Calu3 (cell line): ENCODE measurements around the gene KRTAP10-11. TPM values are rescaled to one million over a fixed set of nuclear protein-coding genes. Genes with fewer than 3 reads are reported as not detected.
"Not testable (repeated sequence)": the region's sequence is repeated elsewhere in the genome, so short reads cannot be mapped to it uniquely, and the experiment has no call there.

Experiments used
- Bru-seq: library from RNA; stranded (reverse); fragments of 400-500 nt; gene quantifications from one replicate; lab custom pipeline; 2021; lab: Mats Ljungman, UMichigan
- BruChase-seq, 2 experiments: library from RNA; stranded (reverse); fragments of 400-500 nt; gene quantifications; one replicate each; lab custom pipeline; 2021; lab: Mats Ljungman, UMichigan
- BruUV-seq: library from RNA; stranded (reverse); fragments of 400-500 nt; replicated peaks from 2 replicates; lab custom pipeline; 2021; lab: Mats Ljungman, UMichigan
- CTCF ChIA-PET: fragments of 300-600 bp; sonication (Branson Sonifier 250); formaldehyde crosslinking; loops from one replicate; lab custom pipeline; 2022; ENCODE audit warnings: antibody characterized with exemption; lab: Charles Lee
- DNase-seq: peaks from one replicate; pipeline ENCODE4 v3.0.0; 2022
- H3K27ac Mint-ChIP-seq: one replicate; pipeline ENCODE4 v1.8.0; 2022; ENCODE audit warnings: mixed read lengths; ENCODE audit not compliant: unreplicated experiment
- H3K27me3 Mint-ChIP-seq: one replicate; pipeline ENCODE4 v1.8.0; 2022; ENCODE audit warnings: mixed read lengths; ENCODE audit not compliant: unreplicated experiment
- H3K36me3 Mint-ChIP-seq: one replicate; pipeline ENCODE4 v1.8.0; 2022; ENCODE audit warnings: mild to moderate bottlenecking, moderate library complexity, mixed read lengths; ENCODE audit not compliant: insufficient read depth, unreplicated experiment
- H3K4me1 Mint-ChIP-seq: one replicate; pipeline ENCODE4 v1.8.0; 2022; ENCODE audit warnings: mild to moderate bottlenecking, low read depth, mixed read lengths; ENCODE audit not compliant: unreplicated experiment
- H3K4me3 Mint-ChIP-seq: one replicate; pipeline ENCODE4 v1.8.0; 2022; ENCODE audit warnings: mild to moderate bottlenecking, low read depth, moderate library complexity, mixed read lengths; ENCODE audit not compliant: unreplicated experiment
- H3K9me3 Mint-ChIP-seq: one replicate; pipeline ENCODE4 v1.8.0; 2022; ENCODE audit warnings: low read depth, mixed read lengths; ENCODE audit not compliant: unreplicated experiment
- intact Hi-C: fragments of 100-400 bp; cut with micrococcal nuclease; formaldehyde crosslinking; loops from one replicate; pipeline ENCODE4 v1.10.0; 2022; ENCODE audit not compliant: unreplicated experiment
- long read RNA-seq: library from polyadenylated mRNA; stranded (forward); transcript quantifications from one replicate; pipeline ENCODE4 v2.0.0, GENCODE V29; 2022
- total RNA-seq: library from RNA; stranded (reverse); gene quantifications from 2 replicates; pipeline ENCODE4 v1.2.3, GENCODE V29; 2022
- TF ChIP-seq, protein P1 (sequence below): fragments of 200-600 bp; IDR thresholded peaks from one replicate; pipeline ENCODE4 v1.8.0; 2022; ENCODE audit warnings: antibody characterized with exemption; ENCODE audit not compliant: unreplicated experiment

The KRTAP10-11 gene, protein sequence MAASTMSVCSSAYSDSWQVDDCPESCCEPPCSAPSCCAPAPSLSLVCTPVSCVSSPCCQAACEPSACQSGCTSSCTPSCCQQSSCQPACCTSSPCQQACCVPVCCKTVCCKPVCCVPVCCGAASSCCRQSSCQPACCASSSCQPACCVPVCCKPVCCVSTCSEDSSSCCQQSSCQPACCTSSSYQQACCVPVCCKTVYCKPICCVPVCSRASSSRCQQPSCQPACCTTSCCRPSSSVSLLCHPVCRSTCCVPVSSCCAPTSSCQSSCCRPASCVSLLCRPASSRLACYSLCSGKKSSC
- total RNA-seq, result not detected in 2 replicates
- not detected for Bru-seq, nascent RNA
- BruChase-seq, experiment 1, labeled RNA remaining after a 6-hour chase, result not detected
- BruChase-seq, experiment 2, labeled RNA remaining after a 2-hour chase, result not detected
- long read RNA-seq, result 0 reads

DNA sequence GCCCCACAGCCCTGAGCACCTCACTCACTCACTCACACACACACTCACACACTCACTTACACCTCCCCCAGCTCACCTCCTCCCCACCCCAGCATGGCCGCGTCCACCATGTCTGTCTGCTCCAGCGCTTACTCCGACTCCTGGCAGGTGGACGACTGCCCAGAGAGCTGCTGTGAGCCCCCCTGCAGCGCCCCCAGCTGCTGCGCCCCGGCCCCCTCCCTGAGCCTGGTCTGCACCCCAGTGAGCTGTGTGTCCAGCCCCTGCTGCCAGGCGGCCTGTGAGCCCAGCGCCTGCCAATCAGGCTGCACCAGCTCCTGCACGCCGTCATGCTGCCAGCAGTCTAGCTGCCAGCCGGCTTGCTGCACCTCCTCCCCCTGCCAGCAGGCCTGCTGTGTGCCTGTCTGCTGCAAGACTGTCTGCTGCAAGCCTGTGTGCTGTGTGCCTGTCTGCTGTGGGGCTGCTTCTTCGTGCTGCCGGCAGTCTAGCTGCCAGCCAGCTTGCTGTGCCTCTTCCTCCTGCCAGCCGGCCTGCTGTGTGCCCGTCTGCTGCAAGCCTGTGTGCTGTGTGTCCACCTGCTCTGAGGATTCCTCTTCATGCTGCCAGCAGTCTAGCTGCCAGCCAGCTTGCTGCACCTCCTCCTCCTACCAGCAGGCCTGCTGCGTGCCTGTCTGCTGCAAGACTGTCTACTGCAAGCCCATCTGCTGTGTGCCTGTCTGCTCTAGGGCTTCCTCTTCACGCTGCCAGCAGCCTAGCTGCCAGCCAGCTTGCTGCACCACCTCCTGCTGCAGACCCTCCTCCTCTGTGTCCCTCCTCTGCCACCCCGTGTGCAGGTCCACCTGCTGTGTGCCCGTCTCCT is at the start of gene KRTAP10-11:
KRTAP10-11 (plus strand) TSS at position 49 of the 856 bp plus-strand sequence; CDS start at position 94, 45 bp downstream.
- BruUV-seq, intact Hi-C loops, H3K4me3 Mint-ChIP-seq, H3K27ac Mint-ChIP-seq, H3K9me3 Mint-ChIP-seq, H3K4me1 Mint-ChIP-seq, DNase-seq, CTCF ChIA-PET, H3K36me3 Mint-ChIP-seq: not testable (repeated sequence)
- peaks cover 82% of the 10 kb centered on the region for H3K27me3 Mint-ChIP-seq

DNA sequence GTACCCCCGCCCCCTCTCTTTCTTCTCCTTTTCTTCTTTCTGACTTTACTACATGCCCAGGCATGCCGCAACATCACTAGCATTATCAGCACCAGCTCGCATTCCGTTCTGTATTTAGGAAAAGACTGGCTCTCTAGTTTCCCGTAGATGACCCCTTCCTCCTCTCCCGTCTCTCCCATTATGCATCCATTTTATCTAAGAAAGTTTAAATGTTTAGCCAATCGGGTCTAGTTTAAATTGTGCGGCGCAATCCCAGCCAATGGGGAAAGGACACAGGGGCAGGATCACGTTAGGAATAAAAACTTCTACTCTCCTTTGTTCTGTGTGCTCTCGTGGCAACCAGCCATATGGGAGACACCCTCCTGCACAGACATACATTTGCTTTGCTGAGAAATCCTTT is 48.2 kb upstream of the KRTAP10-11 start:
- TF ChIP-seq, protein P1, sequence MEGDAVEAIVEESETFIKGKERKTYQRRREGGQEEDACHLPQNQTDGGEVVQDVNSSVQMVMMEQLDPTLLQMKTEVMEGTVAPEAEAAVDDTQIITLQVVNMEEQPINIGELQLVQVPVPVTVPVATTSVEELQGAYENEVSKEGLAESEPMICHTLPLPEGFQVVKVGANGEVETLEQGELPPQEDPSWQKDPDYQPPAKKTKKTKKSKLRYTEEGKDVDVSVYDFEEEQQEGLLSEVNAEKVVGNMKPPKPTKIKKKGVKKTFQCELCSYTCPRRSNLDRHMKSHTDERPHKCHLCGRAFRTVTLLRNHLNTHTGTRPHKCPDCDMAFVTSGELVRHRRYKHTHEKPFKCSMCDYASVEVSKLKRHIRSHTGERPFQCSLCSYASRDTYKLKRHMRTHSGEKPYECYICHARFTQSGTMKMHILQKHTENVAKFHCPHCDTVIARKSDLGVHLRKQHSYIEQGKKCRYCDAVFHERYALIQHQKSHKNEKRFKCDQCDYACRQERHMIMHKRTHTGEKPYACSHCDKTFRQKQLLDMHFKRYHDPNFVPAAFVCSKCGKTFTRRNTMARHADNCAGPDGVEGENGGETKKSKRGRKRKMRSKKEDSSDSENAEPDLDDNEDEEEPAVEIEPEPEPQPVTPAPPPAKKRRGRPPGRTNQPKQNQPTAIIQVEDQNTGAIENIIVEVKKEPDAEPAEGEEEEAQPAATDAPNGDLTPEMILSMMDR, result no peak
- CTCF ChIA-PET, result no interaction called here
- no peak for DNase-seq
- BruUV-seq, result no TSS peak
- H3K9me3 Mint-ChIP-seq, result no peaks in the 10 kb centered on the region
- intact Hi-C loops, result no loop called here
- H3K36me3 Mint-ChIP-seq, result no peaks in the 10 kb centered on the region
- H3K4me1 Mint-ChIP-seq, result no peaks in the 10 kb centered on the region
- H3K27ac Mint-ChIP-seq, result no peak overlapping the region
- H3K4me3 Mint-ChIP-seq, result no peak overlapping the region
- H3K27me3 Mint-ChIP-seq, result peaks cover 89% of the 10 kb centered on the region

DNA sequence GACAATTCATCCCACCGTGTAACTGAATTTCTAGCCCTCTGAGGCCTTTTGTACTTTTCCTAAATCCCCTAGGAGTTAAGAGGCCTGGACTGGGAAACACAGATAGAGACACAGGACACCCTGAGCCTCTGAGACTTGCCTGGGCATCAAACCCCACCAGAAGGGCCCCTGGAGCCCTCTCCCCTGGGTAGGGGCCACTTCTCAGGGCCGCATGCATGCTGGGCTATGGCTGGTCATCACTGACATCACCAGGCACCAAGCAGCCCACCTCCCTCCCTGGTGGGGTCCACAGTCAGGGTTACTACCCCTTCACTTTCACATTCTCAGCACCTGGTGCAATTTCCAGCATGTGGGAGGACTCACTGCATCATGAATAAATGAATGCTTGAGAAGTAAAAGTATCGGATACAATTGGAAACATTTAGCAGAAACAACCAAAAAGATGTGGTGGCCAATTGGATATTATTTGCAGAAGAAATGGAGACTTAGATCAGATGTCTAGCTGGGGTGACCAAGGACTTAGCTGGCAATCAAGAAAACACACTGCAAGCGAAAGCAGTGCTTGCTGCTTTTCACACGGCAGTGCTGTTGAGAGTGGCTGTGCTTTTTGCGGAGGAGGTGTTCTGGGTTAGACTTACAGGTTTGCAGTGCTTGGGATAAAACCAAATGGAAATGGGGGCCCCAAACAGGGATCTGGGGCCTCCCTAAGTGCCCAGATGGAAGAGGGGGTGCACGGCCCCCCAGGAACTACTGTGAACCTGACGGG is 46.8 kb upstream of the KRTAP10-11 start:
- Mint-ChIP-seq H3K27me3 (peaks cover 81% of the 10 kb centered on the region), H3K4me3 (no peak overlapping the region), H3K36me3 (no peaks in the 10 kb centered on the region), H3K4me1 (no peaks in the 10 kb centered on the region), H3K27ac (no peak overlapping the region), H3K9me3 (no peaks in the 10 kb centered on the region)
- TF ChIP-seq, protein P1, result no peak
- CTCF ChIA-PET, result no interaction called here
- BruUV-seq, result no TSS peak
- DNase-seq, result no peak
- intact Hi-C loops, result no loop called here

DNA sequence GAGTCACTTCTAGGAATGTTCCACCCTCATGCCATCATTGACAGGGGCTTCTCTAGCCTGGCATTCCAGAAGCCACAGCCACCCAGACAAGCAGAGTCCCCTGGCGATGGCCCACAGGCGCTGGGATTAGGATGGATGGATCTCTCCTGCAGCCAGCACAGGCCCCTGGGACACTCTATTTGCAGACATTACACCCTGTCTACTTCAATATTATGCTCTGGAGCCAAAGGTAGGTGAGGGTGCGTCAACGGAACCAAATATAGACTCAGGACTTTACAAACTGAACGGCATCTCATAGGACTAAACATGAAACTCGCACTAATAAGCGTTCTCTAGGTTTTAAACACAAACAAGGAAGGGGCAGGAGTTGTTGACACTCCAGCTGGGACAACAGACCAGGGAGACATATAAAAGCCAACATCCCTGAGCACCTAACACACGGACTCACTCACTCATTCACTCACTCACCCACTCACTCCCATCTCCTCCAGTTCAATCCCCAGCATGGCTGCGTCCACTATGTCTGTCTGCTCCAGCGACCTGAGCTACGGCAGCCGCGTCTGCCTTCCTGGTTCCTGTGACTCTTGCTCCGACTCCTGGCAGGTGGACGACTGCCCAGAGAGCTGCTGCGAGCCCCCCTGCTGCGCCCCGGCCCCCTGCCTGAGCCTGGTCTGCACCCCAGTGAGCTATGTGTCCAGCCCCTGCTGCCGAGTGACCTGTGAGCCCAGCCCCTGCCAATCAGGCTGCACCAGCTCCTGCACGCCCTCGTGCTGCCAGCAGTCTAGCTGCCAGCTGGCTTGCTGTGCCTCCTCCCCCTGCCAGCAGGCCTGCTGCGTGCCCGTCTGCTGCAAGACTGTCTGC is 45.9 kb upstream of the KRTAP10-11 start, which contains the start of gene KRTAP10-7:
KRTAP10-7 (plus strand) TSS at position 480 of the 861 bp plus-strand sequence; CDS start at position 505, 25 bp downstream.
- BruUV-seq, H3K4me3 Mint-ChIP-seq, H3K4me1 Mint-ChIP-seq, DNase-seq, H3K27ac Mint-ChIP-seq, H3K36me3 Mint-ChIP-seq, H3K9me3 Mint-ChIP-seq, CTCF ChIA-PET, intact Hi-C loops: not testable (repeated sequence)
- peaks cover 81% of the 10 kb centered on the region for H3K27me3 Mint-ChIP-seq

DNA sequence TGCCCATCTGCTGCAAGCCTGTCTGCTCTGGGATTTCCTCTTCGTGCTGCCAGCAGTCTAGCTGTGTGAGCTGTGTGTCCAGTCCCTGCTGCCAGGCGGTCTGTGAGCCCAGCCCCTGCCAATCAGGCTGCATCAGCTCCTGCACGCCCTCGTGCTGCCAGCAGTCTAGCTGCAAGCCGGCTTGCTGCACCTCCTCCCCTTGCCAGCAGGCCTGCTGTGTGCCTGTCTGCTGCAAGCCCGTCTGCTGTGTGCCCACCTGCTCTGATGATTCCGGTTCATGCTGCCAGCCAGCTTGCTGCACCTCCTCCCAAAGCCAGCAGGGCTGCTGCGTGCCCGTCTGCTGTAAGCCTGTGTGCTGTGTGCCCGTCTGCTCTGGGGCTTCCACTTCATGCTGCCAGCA is 45.1 kb upstream of the KRTAP10-11 start:
- H3K9me3 Mint-ChIP-seq, BruUV-seq, H3K4me3 Mint-ChIP-seq, H3K4me1 Mint-ChIP-seq, H3K27ac Mint-ChIP-seq, intact Hi-C loops, H3K36me3 Mint-ChIP-seq, DNase-seq, CTCF ChIA-PET: not testable (repeated sequence)
- H3K27me3 Mint-ChIP-seq, result peaks cover 80% of the 10 kb centered on the region
